Measurements from ENCODE around the gene CMTM8.

CMTM8 gene

GRCh38 chr3:32200992-32201758 lies 37.3 kb upstream of the CMTM8 start:
- TF ChIP-seq FOXP2 (optimal IDR thresholded peaks at IDR 0.05; ENCODE audit: borderline replicate concordance, extremely low read depth, extremely low read length, insufficient read depth) (no peak), POLR2AphosphoS5 (IDR thresholded peaks at IDR 0.05; ENCODE audit: low read depth, low read length) (no peak), SIN3A (IDR thresholded peaks at IDR 0.05; ENCODE audit: borderline replicate concordance, insufficient read depth, low read length) (no peak), REST (IDR thresholded peaks at IDR 0.05; ENCODE audit: insufficient read depth in 1 of 2, low read depth in 2 of 2, low read length in 2 of 2) (no peak), TAF1 (IDR thresholded peaks at IDR 0.05; ENCODE audit: borderline replicate concordance, insufficient read depth, low read length) (no peak)

GRCh38 chr3:32202496-32202895 lies 36.0 kb upstream of the CMTM8 start:
- TF ChIP-seq POLR2AphosphoS5 (IDR thresholded peaks at IDR 0.05; ENCODE audit: low read depth, low read length) (no peak), SIN3A (IDR thresholded peaks at IDR 0.05; ENCODE audit: borderline replicate concordance, insufficient read depth, low read length) (no peak), TAF1 (IDR thresholded peaks at IDR 0.05; ENCODE audit: borderline replicate concordance, insufficient read depth, low read length) (no peak), REST (IDR thresholded peaks at IDR 0.05; ENCODE audit: insufficient read depth in 1 of 2, low read depth in 2 of 2, low read length in 2 of 2) (no peak), FOXP2 (optimal IDR thresholded peaks at IDR 0.05; ENCODE audit: borderline replicate concordance, extremely low read depth, extremely low read length, insufficient read depth) (no peak)

- no peak for TF ChIP-seq FOXP2 (optimal IDR thresholded peaks at IDR 0.05; ENCODE audit: borderline replicate concordance, extremely low read depth, extremely low read length, insufficient read depth)
- TF ChIP-seq REST (IDR thresholded peaks at IDR 0.05; ENCODE audit: insufficient read depth in 1 of 2, low read depth in 2 of 2, low read length in 2 of 2) = no peak
Measured at GRCh38 chr3:32203854-32204253, 34.6 kb upstream of the CMTM8 start.

- no peak for TF ChIP-seq POLR2AphosphoS5 (IDR thresholded peaks at IDR 0.05; ENCODE audit: low read depth, low read length)
- no peak for TF ChIP-seq FOXP2 (optimal IDR thresholded peaks at IDR 0.05; ENCODE audit: borderline replicate concordance, extremely low read depth, extremely low read length, insufficient read depth)
- TF ChIP-seq REST (IDR thresholded peaks at IDR 0.05; ENCODE audit: insufficient read depth in 1 of 2, low read depth in 2 of 2, low read length in 2 of 2) = no peak
- TF ChIP-seq SIN3A (IDR thresholded peaks at IDR 0.05; ENCODE audit: borderline replicate concordance, insufficient read depth, low read length) = no peak
- no peak for TF ChIP-seq TAF1 (IDR thresholded peaks at IDR 0.05; ENCODE audit: borderline replicate concordance, insufficient read depth, low read length)
Measured at GRCh38 chr3:32208447-32208846, 30.0 kb upstream of the CMTM8 start.

- no peak for TF ChIP-seq POLR2AphosphoS5 (IDR thresholded peaks at IDR 0.05; ENCODE audit: low read depth, low read length)
- no peak for TF ChIP-seq TAF1 (IDR thresholded peaks at IDR 0.05; ENCODE audit: borderline replicate concordance, insufficient read depth, low read length)
Measured at GRCh38 chr3:32215185-32215584, 23.3 kb upstream of the CMTM8 start.
